BLaER1 (cell line): ENCODE results near the gene LCNL1.

Experiments used
- H3K27ac ChIP-seq: shearing (Covaris generic); formaldehyde crosslinking; 2 replicates; pipeline ENCODE4 v1.8.1; 2022
- H3K27me3 ChIP-seq: shearing (Covaris generic); formaldehyde crosslinking; 2 replicates; pipeline ENCODE4 v1.8.1; 2022
- H3K36me3 ChIP-seq: shearing (Covaris generic); formaldehyde crosslinking; 2 replicates; pipeline ENCODE4 v1.8.1; 2022
- H3K4me1 ChIP-seq: shearing (Covaris generic); formaldehyde crosslinking; 2 replicates; pipeline ENCODE4 v1.8.1; 2022
- H3K4me2 ChIP-seq: shearing (Covaris generic); formaldehyde crosslinking; 2 replicates; pipeline ENCODE4 v1.8.1; 2022
- H3K4me3 ChIP-seq: shearing (Covaris generic); formaldehyde crosslinking; 2 replicates; pipeline ENCODE4 v1.8.1; 2022
- H3K9ac ChIP-seq: shearing (Covaris generic); formaldehyde crosslinking; 2 replicates; pipeline ENCODE4 v1.8.1; 2022
- H3K9me3 ChIP-seq: shearing (Covaris generic); formaldehyde crosslinking; 2 replicates; pipeline ENCODE4 v1.8.1; 2022
- H4K20me1 ChIP-seq: shearing (Covaris generic); formaldehyde crosslinking; 2 replicates; pipeline ENCODE4 v1.8.1; 2022
- Cebpa-rat ChIP-seq: shearing (Covaris generic); IDR thresholded peaks from 2 replicates; pipeline ENCODE4 v1.8.1; 2022

LCNL1 gene

DNA sequence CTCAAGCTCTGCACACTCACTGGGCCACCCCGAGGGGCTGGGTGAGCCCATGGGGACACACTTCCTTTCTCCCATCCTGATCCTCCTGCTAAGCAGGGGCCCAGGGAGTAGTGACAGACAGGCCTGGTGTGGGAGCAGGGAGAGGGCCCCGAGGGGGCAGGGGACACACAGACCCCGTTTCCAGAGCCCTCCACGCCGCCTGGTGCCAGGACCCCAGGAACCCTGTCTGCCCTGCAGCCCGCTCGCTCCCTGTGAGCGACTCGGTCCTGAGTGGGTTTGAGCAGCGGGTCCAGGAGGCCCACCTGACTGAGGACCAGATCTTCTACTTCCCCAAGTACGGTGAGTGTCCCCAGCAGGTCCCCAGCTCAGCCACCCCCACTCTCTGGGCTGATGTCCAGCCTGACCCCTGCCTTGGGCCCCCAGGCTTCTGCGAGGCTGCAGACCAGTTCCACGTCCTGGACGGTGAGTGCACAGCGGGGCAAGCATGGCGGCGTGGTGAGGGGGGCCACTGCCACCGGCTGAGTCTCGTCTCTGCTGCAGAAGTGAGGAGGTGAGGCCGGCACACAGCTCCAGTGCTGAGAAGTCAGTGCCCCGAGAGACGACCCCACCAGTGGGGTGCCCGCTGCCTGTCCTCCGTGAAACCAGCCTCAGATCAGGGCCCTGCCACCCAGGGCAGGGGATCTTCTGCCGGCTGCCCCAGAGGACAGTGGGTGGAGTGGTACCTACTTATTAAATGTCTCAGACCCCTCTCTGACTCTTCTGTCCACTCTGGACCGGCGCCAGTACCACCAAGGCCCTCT is 36.4 kb upstream of the LCNL1 start:
- H3K36me3 ChIP-seq: peaks cover 16% of the 10 kb centered on the region
- H3K9me3 ChIP-seq: no peaks in the 10 kb centered on the region
- H3K4me3 ChIP-seq: no peak overlapping the region
- no peak overlapping the region for H3K4me2 ChIP-seq
- H3K9ac ChIP-seq: peak overlapping the region; percentile 34; the same call in 1 of the 2 replicates
- H4K20me1 ChIP-seq: peaks cover 29% of the 10 kb centered on the region
- no peak overlapping the region for H3K27ac ChIP-seq
- peaks cover 55% of the 10 kb centered on the region for H3K4me1 ChIP-seq
- no peak for TF ChIP-seq Cebpa-rat
- no peaks in the 10 kb centered on the region for H3K27me3 ChIP-seq

DNA sequence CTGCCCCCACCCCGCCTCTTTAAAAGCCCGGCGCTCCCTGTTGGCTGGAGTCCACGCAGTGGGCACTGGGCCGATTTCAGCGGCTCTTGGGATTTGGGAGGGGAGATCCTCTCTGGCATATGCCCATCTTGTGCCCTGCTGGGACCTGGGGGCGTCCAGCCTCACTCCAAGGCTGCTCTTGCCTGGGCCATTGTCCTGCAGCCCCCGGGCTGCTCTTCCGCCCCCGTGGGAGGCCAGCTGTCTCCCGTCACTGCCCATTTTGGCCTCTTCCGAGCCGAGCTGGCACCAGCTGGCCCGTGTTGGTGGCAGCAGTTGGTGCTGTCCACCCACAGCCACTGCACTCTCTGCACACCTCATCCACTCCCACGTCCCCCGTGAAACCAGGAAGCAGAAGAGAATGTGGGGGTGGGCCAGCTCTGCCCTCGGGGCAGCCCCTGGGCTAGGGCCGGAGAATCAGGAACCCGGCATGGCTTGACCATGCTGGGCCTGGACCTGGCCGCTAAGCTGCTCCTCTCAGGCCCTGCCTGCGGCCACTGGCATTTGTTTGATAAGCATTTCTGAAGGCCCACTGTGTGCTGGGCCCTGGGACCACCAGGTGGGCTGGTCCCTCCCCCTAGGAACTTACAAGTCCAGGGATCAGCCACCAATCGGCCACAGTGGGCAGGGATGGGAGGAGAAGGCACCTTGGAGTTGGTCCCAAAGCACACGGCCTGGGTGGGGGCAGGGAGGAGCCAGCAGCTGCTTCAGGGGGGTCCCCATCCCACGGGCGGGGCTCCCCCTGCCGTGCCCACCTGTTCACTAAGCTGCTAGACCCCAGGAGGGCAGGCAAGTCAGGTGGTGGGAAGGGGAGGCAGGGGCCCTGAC is 35.5 kb upstream of the LCNL1 start:
- Histone ChIP-seq H3K27me3 (no peaks in the 10 kb centered on the region), H3K36me3 (peaks cover 7% of the 10 kb centered on the region), H3K9me3 (no peaks in the 10 kb centered on the region), H3K4me3 (no peak overlapping the region), H3K4me1 (peaks cover 55% of the 10 kb centered on the region), H3K4me2 (no peak overlapping the region), H4K20me1 (peaks cover 21% of the 10 kb centered on the region), H3K27ac (peak overlapping the region; percentile 19), H3K9ac (peak overlapping the region; percentile 34; the same call in 1 of the 2 replicates)
- TF ChIP-seq Cebpa-rat: no peak

DNA sequence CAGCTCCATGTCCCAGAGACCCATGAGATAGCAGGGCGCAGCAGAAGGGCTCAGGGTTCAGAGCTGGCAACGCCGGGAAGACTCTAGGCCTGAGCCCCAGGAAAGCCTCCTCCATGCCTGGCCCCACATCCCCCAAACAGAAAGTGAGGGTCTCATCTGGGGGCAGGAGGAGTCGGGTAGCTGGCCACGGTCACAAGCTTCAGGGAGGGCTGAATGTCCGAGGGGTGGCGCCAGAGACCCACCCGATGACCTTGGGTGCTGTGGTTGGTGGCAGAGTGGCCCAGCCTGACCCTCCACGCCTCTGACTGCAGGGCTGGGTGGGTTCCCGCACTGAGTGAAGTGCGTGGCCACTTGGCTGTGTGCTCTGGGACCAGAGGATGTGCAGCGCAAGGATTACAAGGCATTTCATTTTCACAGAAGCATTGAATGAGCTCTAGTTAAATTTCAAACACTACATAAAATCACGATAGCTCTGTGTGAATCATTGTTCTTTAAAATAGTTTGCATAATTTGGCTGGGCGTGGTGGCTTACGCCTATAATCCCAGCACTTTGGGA is 34.8 kb upstream of the LCNL1 start:
- Histone ChIP-seq H3K4me1 (peaks cover 52% of the 10 kb centered on the region), H3K36me3 (no peaks in the 10 kb centered on the region), H3K9ac (no peak overlapping the region), H3K27ac (peak overlapping the region; percentile 19; the same call in 1 of the 2 replicates), H3K9me3 (no peaks in the 10 kb centered on the region), H4K20me1 (peaks cover 13% of the 10 kb centered on the region), H3K4me2 (no peak overlapping the region), H3K27me3 (no peaks in the 10 kb centered on the region), H3K4me3 (no peak overlapping the region)
- TF ChIP-seq Cebpa-rat: no peak

DNA sequence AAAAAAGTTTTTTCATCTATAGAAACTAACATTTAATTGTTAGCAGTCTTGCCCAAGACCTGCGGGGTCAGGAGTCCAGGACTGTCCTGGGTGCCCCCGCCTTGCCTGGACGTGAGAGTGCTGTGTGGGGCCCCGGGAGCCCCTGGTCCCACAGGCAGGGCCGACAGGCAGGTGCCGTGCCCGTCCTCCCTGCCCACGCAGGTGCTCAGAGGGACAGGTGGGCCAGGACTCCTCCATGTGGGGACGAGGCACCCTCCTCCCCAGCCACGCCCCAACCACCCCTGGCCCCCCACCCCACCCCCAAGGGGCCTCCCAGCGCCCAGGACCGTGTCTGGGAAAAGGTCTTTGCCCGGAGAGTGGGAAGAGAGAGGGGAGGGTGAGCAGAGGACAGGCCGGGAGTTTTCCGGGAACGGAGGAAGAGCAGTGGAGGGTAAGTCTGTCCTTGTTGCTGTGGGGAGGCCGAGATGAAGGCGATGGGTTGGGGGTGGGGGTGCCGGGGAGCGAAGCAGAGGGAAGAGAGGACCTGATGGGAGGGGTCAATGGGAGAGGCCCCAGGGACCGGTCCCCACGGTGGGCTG is 33.5 kb upstream of the LCNL1 start:
- H3K4me2 ChIP-seq: peak overlapping the region; percentile 81
- peaks cover under 1% of the 10 kb centered on the region; the same call in 1 of the 2 replicates for H4K20me1 ChIP-seq
- no peaks in the 10 kb centered on the region for H3K27me3 ChIP-seq
- H3K36me3 ChIP-seq: no peaks in the 10 kb centered on the region
- H3K9me3 ChIP-seq: no peaks in the 10 kb centered on the region
- H3K4me1 ChIP-seq: peaks cover 45% of the 10 kb centered on the region
- peak overlapping the region; percentile 89 for H3K27ac ChIP-seq
- TF ChIP-seq Cebpa-rat: no peak
- peak overlapping the region; percentile 83 for H3K9ac ChIP-seq
- H3K4me3 ChIP-seq: peak overlapping the region; percentile 71

DNA sequence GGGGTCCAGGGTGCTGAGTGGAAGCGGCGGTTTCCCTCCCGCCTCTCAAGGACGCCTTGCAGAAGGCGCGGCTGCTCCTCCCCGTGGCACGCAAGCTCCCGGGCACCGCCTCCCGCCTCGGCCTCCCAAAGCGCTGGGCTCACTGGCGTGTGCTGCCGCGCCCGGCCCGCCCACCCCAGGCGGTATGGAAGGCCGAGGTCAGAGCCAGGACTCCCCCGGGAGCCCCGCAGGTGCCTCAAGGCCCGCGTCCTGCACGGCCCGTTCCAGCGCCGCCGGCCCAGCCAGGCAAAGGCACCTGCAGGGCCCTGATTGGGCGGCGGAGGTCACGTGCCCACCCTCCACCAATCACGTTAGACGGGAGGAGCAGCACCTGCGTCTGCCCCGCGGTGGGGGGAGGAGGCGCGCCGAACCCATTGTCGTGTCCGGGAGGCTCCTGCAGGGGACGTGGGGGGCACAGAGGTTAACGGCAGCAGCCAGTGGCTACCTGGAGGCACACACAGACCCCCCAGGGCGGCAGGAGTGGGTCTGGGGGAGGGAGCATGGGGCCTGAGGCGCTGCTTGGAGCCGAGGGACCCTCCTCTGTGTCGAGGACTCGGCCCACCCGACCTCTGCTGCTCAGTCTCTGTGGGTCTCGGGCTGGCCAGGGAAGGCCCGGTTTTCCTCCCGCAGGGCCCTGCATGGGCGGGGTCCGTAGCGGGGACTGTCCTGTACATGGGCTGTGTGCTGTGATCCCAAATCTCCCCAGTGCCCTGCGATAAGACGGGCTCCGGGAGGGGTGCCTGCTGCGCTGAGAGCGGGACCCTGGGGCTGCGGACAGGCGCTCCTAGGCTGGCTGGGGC is 32.8 kb upstream of the LCNL1 start:
- Histone ChIP-seq H3K4me1 (peaks cover 41% of the 10 kb centered on the region), H3K9me3 (no peaks in the 10 kb centered on the region), H3K9ac (peak overlapping the region; percentile 83), H3K27ac (peak overlapping the region; percentile 89), H3K27me3 (no peaks in the 10 kb centered on the region), H4K20me1 (no peaks in the 10 kb centered on the region), H3K4me2 (peak overlapping the region; percentile 81), H3K36me3 (no peaks in the 10 kb centered on the region), H3K4me3 (peak overlapping the region; percentile 71)
- no peak for TF ChIP-seq Cebpa-rat

DNA sequence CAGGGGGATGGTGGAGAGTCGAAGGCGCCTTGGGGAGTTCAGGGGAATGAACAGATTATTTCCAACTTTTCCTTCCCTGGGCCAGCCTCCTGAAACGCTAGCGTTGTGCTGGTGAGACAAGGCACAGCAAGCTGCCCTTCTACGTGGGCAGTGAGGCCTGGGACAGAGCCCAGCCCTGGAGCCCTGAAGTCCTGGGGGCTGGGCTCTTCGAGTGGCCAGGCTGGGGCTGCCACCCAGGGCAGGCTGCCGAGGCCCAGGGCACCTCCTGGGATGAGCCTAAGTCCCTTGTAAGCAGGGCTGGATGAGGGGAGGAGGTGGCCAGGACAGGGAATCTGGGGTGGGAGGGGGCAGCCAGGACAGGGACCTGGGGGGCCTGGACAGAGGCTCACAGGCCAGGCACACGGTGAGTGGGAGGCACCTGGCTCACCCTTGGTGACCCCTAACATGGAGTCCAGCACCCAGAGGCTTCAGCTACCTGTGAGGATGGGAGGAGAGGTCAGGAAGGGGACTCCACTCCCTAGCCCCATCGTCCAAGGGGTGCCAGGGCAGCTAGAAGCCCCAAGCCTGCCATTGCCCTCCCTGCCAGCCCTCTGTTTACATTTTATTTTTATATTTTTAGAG is 32.0 kb upstream of the LCNL1 start:
- Histone ChIP-seq H3K27ac (peak overlapping the region; percentile 89), H3K9me3 (no peaks in the 10 kb centered on the region), H3K4me2 (peak overlapping the region; percentile 81), H4K20me1 (no peaks in the 10 kb centered on the region), H3K4me1 (peaks cover 34% of the 10 kb centered on the region), H3K9ac (peak overlapping the region; percentile 83), H3K27me3 (no peaks in the 10 kb centered on the region), H3K4me3 (peak overlapping the region; percentile 71), H3K36me3 (no peaks in the 10 kb centered on the region)
- no peak for TF ChIP-seq Cebpa-rat

DNA sequence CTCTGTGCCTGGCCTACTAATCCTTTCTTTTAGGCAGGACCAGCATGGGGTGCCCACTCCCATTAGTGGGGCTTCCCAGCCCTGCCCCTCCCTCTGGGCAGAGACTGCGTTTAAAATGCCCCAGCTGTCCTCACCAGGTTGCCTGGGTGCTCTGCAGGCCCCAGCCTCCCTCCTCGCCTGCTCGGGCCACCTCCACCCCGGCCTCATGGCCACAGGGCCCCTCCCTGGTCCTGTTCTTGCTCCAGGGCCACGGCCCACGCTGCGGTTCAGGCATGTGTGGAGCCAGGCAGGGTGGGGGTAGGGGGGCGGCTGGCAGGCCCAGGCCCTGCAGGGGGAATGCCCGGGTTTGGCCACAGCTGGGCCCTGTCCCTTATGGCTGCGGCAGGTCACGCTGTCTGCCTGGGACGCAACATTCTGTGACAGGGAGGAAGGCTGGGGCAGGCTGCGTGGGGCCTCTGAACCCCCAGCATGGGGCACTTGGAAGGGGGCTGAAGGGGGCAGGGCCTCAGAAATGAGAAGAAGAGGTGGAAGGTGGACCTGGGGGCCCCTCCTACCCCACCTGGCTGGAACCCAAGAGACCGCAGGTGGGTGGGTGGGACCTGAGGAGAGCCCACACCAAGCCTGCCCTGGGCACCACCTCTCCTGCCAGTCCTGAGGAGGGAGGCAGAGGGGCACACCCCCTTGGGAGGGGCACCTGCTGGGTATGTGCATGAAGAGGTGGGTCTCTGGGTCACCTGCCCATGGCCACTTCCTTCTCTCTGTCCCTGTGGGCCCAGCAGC is 31.1 kb upstream of the LCNL1 start, which contains the start of gene LCN12:
TSS of gene LCN12 (plus strand) at position 733 of the 780 bp plus-strand sequence. CDS start 55 bp downstream, outside the sequence.
- TF ChIP-seq Cebpa-rat: no peak
- H3K4me3 ChIP-seq: no peak within 1 kb of the TSS

DNA sequence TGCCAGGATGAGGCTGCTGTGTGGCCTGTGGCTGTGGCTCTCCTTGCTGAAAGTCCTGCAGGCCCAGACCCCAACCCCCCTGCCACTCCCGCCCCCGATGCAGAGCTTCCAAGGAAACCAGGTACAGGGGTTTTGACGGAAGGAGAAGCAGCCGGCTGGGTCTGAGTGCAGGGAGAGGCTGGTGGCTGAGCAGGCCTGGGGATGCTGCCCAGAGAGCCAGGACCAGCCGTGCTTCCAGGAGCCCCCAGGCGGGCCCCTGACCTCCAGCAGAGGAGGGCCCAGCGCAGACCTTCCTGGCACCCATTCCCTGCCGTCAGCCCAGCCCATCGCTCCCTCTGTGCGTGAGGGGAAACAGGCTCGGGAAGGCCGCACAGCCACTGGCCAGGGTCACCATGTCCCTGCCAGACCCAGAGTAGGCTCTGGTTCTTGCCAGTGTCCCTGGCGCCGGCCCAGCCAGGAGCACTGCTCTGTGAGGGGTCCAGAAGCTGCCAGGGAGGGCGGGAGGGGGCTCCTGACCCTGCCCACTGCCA is 30.4 kb upstream of the LCNL1 start:
- Histone ChIP-seq H3K4me1 (peaks cover 28% of the 10 kb centered on the region), H3K36me3 (no peaks in the 10 kb centered on the region), H3K4me2 (no peak overlapping the region), H3K27ac (no peak overlapping the region), H3K9me3 (no peaks in the 10 kb centered on the region), H4K20me1 (no peaks in the 10 kb centered on the region), H3K9ac (no peak overlapping the region), H3K27me3 (no peaks in the 10 kb centered on the region), H3K4me3 (no peak overlapping the region)
- TF ChIP-seq Cebpa-rat: no peak

More for the DNA sequence above, 31.1 kb upstream of the LCNL1 start, which contains the start of gene LCN12:
- Histone ChIP-seq H3K27me3 (no peaks in the 10 kb centered on the region), H4K20me1 (no peaks in the 10 kb centered on the region), H3K27ac (0 out of 2 replicates have a peak within 1 kb of the TSS, but pooled peaks have one; percentile 9), H3K4me2 (no peak within 1 kb of the TSS), H3K4me1 (peaks cover 30% of the 10 kb centered on the region), H3K9me3 (no peaks in the 10 kb centered on the region), H3K36me3 (no peaks in the 10 kb centered on the region), H3K9ac (no peak within 1 kb of the TSS)
